Sigmoid colon (tissue), 7 donors: ENCODE results near the gene NAA40. TPM values are rescaled to one million over a fixed set of nuclear protein-coding genes. Genes with fewer than 3 reads are reported as not detected.
A peak's percentile ranks its signal among the peaks of the same experiment; 100 is the strongest.

ENCODE experiments used
- DNase-seq: peaks from one replicate; pipeline ENCODE4 v3.0.0-alpha.2; 2019
- H3K27ac ChIP-seq, 4 donors: fragments of 200-600 bp; sonication (generic); one replicate each; pipeline ENCODE4 v1.5.1; 2016 to 2019; ENCODE audit warnings: mild to moderate bottlenecking in 1 of 4
- H3K27me3 ChIP-seq, 3 donors: fragments of 200-600 bp; sonication (generic); one replicate each; pipeline ENCODE4 v1.5.1; 2019; ENCODE audit warnings: mild to moderate bottlenecking in 1 of 3
- H3K36me3 ChIP-seq, 4 donors: fragments of 200-600 bp; sonication (generic); one replicate each; pipeline ENCODE4 v1.5.1; 2016 to 2019
- H3K4me1 ChIP-seq, 4 donors: fragments of 200-600 bp; sonication (generic); one replicate each; pipeline ENCODE4 v1.5.1; 2017 to 2019
- H3K4me3 ChIP-seq, 4 donors: fragments of 200-600 bp; sonication (generic); one replicate each; pipeline ENCODE4 v1.5.1; 2017 to 2019; ENCODE audit warnings: mild to moderate bottlenecking in 2 of 4, moderate library complexity in 1 of 4
- H3K9me3 ChIP-seq, 4 donors: fragments of 200-600 bp in 3 of 4; sonication (generic) in 3 of 4; one replicate each; pipeline versions ENCODE4 v1.5.1 to v1.6.1; 2013 to 2019
- EP300 ChIP-seq, 4 donors: sonication (generic); formaldehyde crosslinking; IDR thresholded peaks; one replicate each; pipeline ENCODE4 v1.6.1; 2017; ENCODE audit warnings: antibody characterized with exemption in 4 of 4
- POLR2A ChIP-seq, 2 donors: fragments of 450-650 bp; IDR thresholded peaks; one replicate each; pipeline ENCODE4 v1.6.1; 2016; ENCODE audit warnings: antibody characterized with exemption in 2 of 2, mild to moderate bottlenecking in 2 of 2, moderate library complexity in 2 of 2
- POLR2AphosphoS5 ChIP-seq, 4 donors: sonication (generic); formaldehyde crosslinking; IDR thresholded peaks; one replicate each; pipeline ENCODE4 v1.6.1; 2017; ENCODE audit warnings: antibody characterized with exemption in 4 of 4
- WGBS, 2 donors: extraction: QIAGEN DNeasy Blood & Tissue Kit; methylation state at CpG; one replicate each; pipeline ENCODE4 v1.1.7; 2013; 5-methylcytosine and 5-hydroxymethylcytosine counted together
- intact Hi-C: fragments of 100-400 bp; cut with DNase I; formaldehyde crosslinking; loops from one replicate; pipeline ENCODE4 v1.15.1; 2023
- polyA plus RNA-seq, 3 donors: library from polyadenylated mRNA; stranded (reverse); fragments of 200-250 nt; gene quantifications; one replicate each; pipeline ENCODE4 v1.2.3, GENCODE V29; 2013
- total RNA-seq, 4 donors: library from RNA; depleted of rRNA; stranded (reverse); fragments of >200 nt; gene quantifications; one replicate each; pipeline ENCODE4 v1.1.0, GENCODE V29; 2016
- TF ChIP-seq, protein P1 (sequence below), 4 experiments: fragments of 450-650 bp in 3 of 4; fragments of 200-600 bp in 1 of 4; IDR thresholded peaks; one replicate each; pipeline ENCODE4 v1.5.1; 2016 to 2019; ENCODE audit warnings: antibody characterized with exemption in 4 of 4, mild to moderate bottlenecking in 3 of 4, moderate library complexity in 2 of 4
- donor health status: healthy with polysubstance abuse.
- donor health status: Bipolar disorder and iron deficiency.
- donor health status: healthy.

Gene NAA40
- total and polyA plus RNA-seq, 7 donors = 5.4 to 22.9 (median 7.4) TPM

DNA sequence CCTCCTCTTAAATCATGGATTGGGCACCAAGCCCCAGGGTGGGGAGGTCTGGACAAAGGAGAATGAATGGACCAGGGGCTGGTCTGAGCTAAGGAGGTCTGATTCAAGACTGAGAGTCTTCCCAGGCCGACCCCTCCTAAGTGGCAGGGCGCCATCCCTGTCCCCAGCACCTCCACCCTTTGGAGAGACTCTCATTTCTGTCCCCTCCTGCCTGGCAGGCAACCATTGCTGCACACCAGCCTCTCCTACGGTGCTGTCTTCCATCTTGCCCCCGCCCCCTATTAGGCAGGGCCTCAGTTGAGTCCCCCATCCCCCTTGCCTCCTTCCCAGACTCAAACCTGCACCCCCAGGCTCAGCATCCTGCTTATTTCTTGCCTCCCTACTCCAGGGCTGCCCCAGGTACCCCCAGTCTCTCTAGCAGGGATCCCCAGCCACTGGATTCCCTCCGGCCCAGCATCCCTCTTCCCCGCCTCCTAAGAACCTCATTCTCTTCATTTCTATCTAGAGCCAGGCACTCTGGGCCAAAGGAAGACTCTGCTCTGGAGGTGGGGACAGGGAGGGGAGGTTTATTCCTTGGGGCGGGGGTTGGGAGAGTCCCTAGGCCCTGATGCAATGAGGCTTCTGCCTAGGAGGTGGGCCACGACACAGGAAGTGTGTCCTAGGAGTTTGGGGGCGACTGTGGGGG lies 20.2 kb upstream of the NAA40 start:
- Histone ChIP-seq H3K27ac (peak overlapping the region; percentile 79 to 92 (median 84)), H3K9me3 (no peaks in the 10 kb centered on the region), H3K36me3 (no peaks in the 10 kb centered on the region), H3K27me3 (no peaks in the 10 kb centered on the region), H3K4me3 (peak overlapping the region; percentile 15 to 56 (median 39)), H3K4me1 (peaks cover 2 to 58% (median 54%) of the 10 kb centered on the region in 4 donors)
- 35 to 55% methylated on average over 9 of the region's 9 CpGs for WGBS, 2 donors
- TF ChIP-seq EP300 (IDR thresholded peaks at IDR 0.05) (no peak), POLR2AphosphoS5 (IDR thresholded peaks at IDR 0.05) (no peak), POLR2A (IDR thresholded peaks at IDR 0.05) (no peak)
- TF ChIP-seq, protein P1, sequence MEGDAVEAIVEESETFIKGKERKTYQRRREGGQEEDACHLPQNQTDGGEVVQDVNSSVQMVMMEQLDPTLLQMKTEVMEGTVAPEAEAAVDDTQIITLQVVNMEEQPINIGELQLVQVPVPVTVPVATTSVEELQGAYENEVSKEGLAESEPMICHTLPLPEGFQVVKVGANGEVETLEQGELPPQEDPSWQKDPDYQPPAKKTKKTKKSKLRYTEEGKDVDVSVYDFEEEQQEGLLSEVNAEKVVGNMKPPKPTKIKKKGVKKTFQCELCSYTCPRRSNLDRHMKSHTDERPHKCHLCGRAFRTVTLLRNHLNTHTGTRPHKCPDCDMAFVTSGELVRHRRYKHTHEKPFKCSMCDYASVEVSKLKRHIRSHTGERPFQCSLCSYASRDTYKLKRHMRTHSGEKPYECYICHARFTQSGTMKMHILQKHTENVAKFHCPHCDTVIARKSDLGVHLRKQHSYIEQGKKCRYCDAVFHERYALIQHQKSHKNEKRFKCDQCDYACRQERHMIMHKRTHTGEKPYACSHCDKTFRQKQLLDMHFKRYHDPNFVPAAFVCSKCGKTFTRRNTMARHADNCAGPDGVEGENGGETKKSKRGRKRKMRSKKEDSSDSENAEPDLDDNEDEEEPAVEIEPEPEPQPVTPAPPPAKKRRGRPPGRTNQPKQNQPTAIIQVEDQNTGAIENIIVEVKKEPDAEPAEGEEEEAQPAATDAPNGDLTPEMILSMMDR (IDR thresholded peaks at IDR 0.05) = no peak
- intact Hi-C loops = loop anchor here (1.0 kb wide), 1 partner anchor 20 kb away; no protein-coding TSS in a partner anchor
- DNase-seq = no peak

DNA sequence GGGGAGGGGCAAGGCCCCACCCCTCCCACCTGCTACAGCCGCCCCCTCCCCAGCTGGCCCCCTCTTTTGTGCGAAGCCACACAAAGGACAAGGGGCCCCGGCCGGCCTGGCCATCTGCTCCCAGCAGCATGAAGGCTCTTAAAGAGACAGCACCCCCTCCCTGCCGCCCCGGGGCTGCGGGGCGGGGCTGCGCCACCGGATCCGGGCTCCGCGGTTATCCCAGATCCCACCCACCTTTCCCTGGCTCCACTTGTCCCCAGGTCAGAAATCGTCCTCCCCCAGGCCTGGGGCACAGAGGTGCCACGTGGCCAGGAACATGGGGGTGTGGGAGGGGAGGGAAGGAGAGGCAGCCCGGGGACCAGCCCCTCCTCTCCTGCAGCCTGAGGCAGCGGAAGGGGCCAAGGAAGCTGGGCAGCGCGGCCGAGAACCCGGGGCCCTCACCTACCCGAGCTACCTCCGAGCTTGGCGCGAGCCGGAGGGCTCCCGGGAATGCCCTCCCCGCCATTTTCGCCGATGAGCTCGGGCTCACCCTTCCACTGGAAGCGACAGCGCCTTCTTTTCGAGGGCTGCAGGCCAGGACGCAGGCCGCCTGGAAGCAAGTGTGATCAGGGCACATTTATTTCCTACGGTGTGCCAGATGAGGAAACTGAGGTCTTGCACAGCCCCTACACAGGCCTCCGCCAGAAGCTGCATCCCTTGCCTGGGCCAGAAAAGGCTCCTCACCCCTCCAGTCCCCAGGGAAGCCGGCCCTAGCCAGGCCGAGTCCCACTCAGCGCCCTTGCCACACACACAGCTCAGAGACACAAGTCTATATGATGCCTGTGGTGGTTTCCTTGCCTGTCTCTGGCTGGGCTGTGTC lies 19.3 kb upstream of the NAA40 start:
- no peak for DNase-seq
- Histone ChIP-seq H3K4me1 (peaks cover 2 to 58% (median 54%) of the 10 kb centered on the region in 4 donors), H3K27me3 (no peaks in the 10 kb centered on the region), H3K4me3 (peak overlapping the region; percentile 15 to 56 (median 39)), H3K27ac (peak overlapping the region; percentile 79 to 92 (median 84)), H3K9me3 (no peaks in the 10 kb centered on the region), H3K36me3 (no peaks in the 10 kb centered on the region)
- intact Hi-C loops = no loop called here
- TF ChIP-seq EP300 (IDR thresholded peaks at IDR 0.05) = no peak
- 7 to 21% methylated on average over 41 of the region's 41 CpGs for WGBS, 2 donors

DNA sequence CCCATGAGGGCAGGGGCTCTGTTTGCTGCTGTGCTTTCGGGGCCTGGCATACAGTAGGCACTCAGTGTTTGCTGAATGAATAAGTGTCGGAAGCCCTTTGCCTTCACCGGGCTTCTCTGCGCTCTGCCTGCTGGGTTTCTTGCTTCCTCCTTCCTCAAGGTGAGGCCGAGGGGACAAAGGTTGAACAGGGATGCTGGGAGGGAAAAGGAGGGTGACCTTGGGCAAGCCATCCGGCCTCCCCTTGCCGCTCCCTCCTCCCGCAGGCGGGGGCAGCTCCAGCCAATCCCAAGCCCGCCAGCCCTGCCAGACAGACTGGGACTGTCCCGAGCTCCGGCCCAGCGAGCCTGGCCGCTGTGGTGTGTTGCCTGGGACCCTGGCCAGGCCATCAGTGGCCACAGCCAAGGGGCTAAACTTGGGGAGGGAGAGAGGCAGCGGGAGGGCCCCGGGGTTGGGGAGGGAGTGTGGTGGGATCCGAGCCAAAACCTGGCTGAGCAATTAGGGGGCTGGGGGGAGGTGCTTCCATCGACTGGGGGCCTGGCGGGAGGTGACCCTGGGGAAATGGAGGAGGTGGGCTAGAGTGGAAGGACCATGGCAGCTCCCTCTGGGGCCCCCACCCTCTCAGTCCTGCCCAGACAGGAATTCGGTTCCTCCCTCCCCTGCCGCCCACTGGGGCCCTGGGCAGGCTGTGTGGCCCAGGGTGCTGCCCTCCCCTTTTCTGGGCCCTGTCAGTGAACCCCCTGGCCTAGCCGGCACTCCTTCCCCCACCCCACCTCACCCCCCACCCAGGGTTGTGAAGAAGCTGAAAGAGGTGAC lies 18.5 kb upstream of the NAA40 start:
- 22 to 56% methylated on average over 22 of the region's 22 CpGs for WGBS, 2 donors
- Histone ChIP-seq H3K4me3 (peak overlapping the region in 1 of 4 donors; percentile 56), H3K27me3 (no peaks in the 10 kb centered on the region), H3K9me3 (no peaks in the 10 kb centered on the region), H3K36me3 (no peaks in the 10 kb centered on the region), H3K27ac (peak overlapping the region; percentile 79 to 92 (median 84)), H3K4me1 (peaks cover 2 to 55% (median 52%) of the 10 kb centered on the region in 4 donors)
- DNase-seq = peak; percentile 80
- TF ChIP-seq EP300 (IDR thresholded peaks at IDR 0.05) (no peak), POLR2A (IDR thresholded peaks at IDR 0.05) (no peak), POLR2AphosphoS5 (IDR thresholded peaks at IDR 0.05) (no peak)
- TF ChIP-seq, protein P1 (IDR thresholded peaks at IDR 0.05) = no peak
- intact Hi-C loops = no loop called here

DNA sequence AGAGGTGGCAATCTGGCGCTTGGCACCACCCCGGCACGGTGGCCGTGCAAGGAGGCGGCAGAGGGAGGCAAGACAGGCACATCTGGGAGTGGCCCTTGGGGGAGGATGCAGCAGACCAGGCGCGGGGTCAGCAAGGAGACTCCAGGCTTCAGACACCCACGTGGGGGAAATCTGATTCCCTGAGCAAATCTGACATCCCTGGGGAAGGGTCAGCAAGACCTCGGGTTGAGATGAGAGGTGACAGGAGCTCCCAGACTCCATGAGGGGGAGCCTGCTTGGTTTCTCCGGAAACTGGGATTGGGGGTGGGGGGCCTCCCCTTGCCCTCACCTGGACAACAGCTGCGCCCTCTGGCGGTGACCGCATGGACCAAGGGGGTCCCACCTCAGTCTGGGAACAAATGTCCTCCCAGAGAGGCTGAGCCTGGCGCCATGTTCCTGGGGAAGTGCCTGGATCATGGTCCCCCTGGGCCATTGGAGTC lies 17.8 kb upstream of the NAA40 start:
- peak overlapping the region; percentile 79 to 92 (median 84) for H3K27ac ChIP-seq
- WGBS, 2 donors = 52 to 75% methylated on average over 14 of the region's 14 CpGs
- H3K9me3 ChIP-seq = no peaks in the 10 kb centered on the region
- no peak overlapping the region for H3K4me3 ChIP-seq
- peaks cover 2 to 49% (median 47%) of the 10 kb centered on the region in 4 donors for H3K4me1 ChIP-seq
- H3K27me3 ChIP-seq = no peaks in the 10 kb centered on the region
- TF ChIP-seq EP300 (IDR thresholded peaks at IDR 0.05) (no peak), POLR2AphosphoS5 (IDR thresholded peaks at IDR 0.05) (no peak), POLR2A (IDR thresholded peaks at IDR 0.05) (no peak)
- TF ChIP-seq, protein P1 (IDR thresholded peaks at IDR 0.05) = peak in 3 of 4 experiments; percentile 10 to 40 (median 23)
- intact Hi-C loops = no loop called here
- no peaks in the 10 kb centered on the region for H3K36me3 ChIP-seq
- DNase-seq = no peak
